HG02759 (cell line): ENCODE results near the gene IFT20.

Experiments
- ATAC-seq: cut with Tn5 transposase; IDR thresholded peaks from one replicate; pipeline ENCODE4 v1.9.1; 2021; ENCODE audit warnings: mild to moderate bottlenecking, moderate library complexity; ENCODE audit not compliant: unreplicated experiment

Gene IFT20

GRCh38 chr17:28335201-28335958, at the start of gene IFT20, which contains the start of gene TNFAIP1:
Gene IFT20 (minus strand): TSS chr17:28335472. CDS start chr17:28331985, 3,487 bp downstream.
Gene TNFAIP1 (plus strand): TSS chr17:28335761. CDS start chr17:28339522, 3,761 bp downstream.
- peak; percentile 95 for ATAC-seq

- ATAC-seq: peak; percentile 23
Observed at GRCh38 chr17:28385037-28385400, 49.7 kb upstream of the IFT20 start.

GRCh38 chr17:28384281-28385036, 49.2 kb upstream of the IFT20 start:
- peak; percentile 79 for ATAC-seq

- no peak for ATAC-seq
Observed at GRCh38 chr17:28381141-28381825, 46.0 kb upstream of the IFT20 start.

- ATAC-seq: no peak
Observed at GRCh38 chr17:28379814-28380801, 44.8 kb upstream of the IFT20 start.

- ATAC-seq: no peak
Observed at GRCh38 chr17:28372945-28373274, 37.6 kb upstream of the IFT20 start.

GRCh38 chr17:28372203-28372944, 37.1 kb upstream of the IFT20 start:
- peak; percentile 14 for ATAC-seq

- peak; percentile 91 for ATAC-seq
Observed at GRCh38 chr17:28371245-28372202, 36.3 kb upstream of the IFT20 start, which contains the start of gene SARM1. Gene SARM1 (plus strand): TSS chr17:28371694. CDS start chr17:28372033, 339 bp downstream.

- ATAC-seq: no peak
Observed at GRCh38 chr17:28370744-28371103, 35.5 kb upstream of the IFT20 start.

- no peak for ATAC-seq
Observed at GRCh38 chr17:28370035-28370743, 34.9 kb upstream of the IFT20 start, which contains the start of gene VTN. Gene VTN (minus strand): TSS chr17:28370307. CDS start chr17:28370203, 104 bp downstream.

- ATAC-seq: no peak
Observed at GRCh38 chr17:28369684-28370034, 34.4 kb upstream of the IFT20 start.

GRCh38 chr17:28368915-28369683, 33.8 kb upstream of the IFT20 start:
- no peak for ATAC-seq

GRCh38 chr17:28368306-28368831, 33.1 kb upstream of the IFT20 start:
- ATAC-seq: no peak

GRCh38 chr17:28367641-28368305, 32.5 kb upstream of the IFT20 start:
- no peak for ATAC-seq

- no peak for ATAC-seq
Observed at GRCh38 chr17:28366605-28367004, 31.3 kb upstream of the IFT20 start.

GRCh38 chr17:28365487-28365886, 30.2 kb upstream of the IFT20 start:
- ATAC-seq: no peak
